Muscle of leg (tissue), 16 donors: ENCODE data around the gene GORASP1. TPM values are rescaled to one million over a fixed set of nuclear protein-coding genes. Genes with fewer than 3 reads are reported as not detected.

Source experiments
- DNase-seq: peaks from one replicate; pipeline ENCODE4 v3.0.0; 2013
- H3K27ac ChIP-seq: one replicate; pipeline ENCODE4 v1.5.1; 2013; ENCODE audit warnings: mild to moderate bottlenecking, low read length, control low read depth
- H3K27me3 ChIP-seq: one replicate; pipeline ENCODE4 v1.6.1; 2013; ENCODE audit warnings: low read length; ENCODE audit not compliant: control insufficient read depth, insufficient read depth
- H3K36me3 ChIP-seq: one replicate; pipeline ENCODE4 v1.6.1; 2013; ENCODE audit warnings: low read length; ENCODE audit not compliant: control insufficient read depth, insufficient read depth
- H3K4me1 ChIP-seq: one replicate; pipeline ENCODE4 v1.6.1; 2013; ENCODE audit warnings: low read length; ENCODE audit not compliant: control insufficient read depth, insufficient read depth
- H3K4me3 ChIP-seq: one replicate; pipeline ENCODE4 v1.5.1; 2013; ENCODE audit warnings: low read length, control low read depth
- H3K9me3 ChIP-seq: replicated peaks from 2 replicates; pipeline ENCODE4 v1.6.1; 2013; ENCODE audit warnings: low read depth, low read length; ENCODE audit not compliant: control insufficient read depth
- WGBS: methylation state at CpG from one replicate; pipeline ENCODE4 v1.1.5; 2013; ENCODE audit warnings: missing lambda C conversion rate; ENCODE audit not compliant: insufficient coverage; 5-methylcytosine and 5-hydroxymethylcytosine counted together
- long read RNA-seq, 11 donors: transcript quantifications; one replicate each; lab custom pipeline, GENCODE V29; 2026
- polyA plus RNA-seq, 8 donors: library from polyadenylated mRNA; unstranded; fragments of 120-200 nt; gene quantifications; one replicate each; pipeline versions ENCODE4 v1.2.1 to v1.2.3, GENCODE V29; 2013; ENCODE audit warnings: inconsistent platforms in 1 of 8, low replicate concordance in 1 of 8; ENCODE audit not compliant: insufficient read length in 8 of 8, insufficient read depth in 1 of 8
- total RNA-seq: library from RNA; stranded (reverse); fragments of 120-200 nt; gene quantifications from one replicate; pipeline ENCODE4 v1.2.4, GENCODE V29; 2013

The GORASP1 gene
- total RNA-seq (35.2 TPM), polyA plus RNA-seq (10 to 100 TPM; 28.8 to 41.8 (median 33.7) TPM)
- long read RNA-seq, donor 1, partial matches to known transcripts, result 0 of 3 reads
- long read RNA-seq, donor 1, other reads (novel, unspliced or antisense), result 0 of 3 reads
- long read RNA-seq, donor 2, result 0 reads
- long read RNA-seq, donor 3, partial matches to known transcripts, result 0 of 5 reads
- long read RNA-seq, donor 3, other reads (novel, unspliced or antisense), result 0 of 5 reads
- long read RNA-seq, donor 4, result 0 reads
- long read RNA-seq, donor 5, partial matches to known transcripts, result 0 of 6 reads
- long read RNA-seq, donor 5, other reads (novel, unspliced or antisense), result 0 of 6 reads
- long read RNA-seq, donor 6, partial matches to known transcripts, result 0 of 6 reads
- long read RNA-seq, donor 6, other reads (novel, unspliced or antisense), result 0 of 6 reads
- long read RNA-seq, donor 7, partial matches to known transcripts, result 0 of 3 reads
- long read RNA-seq, donor 7, other reads (novel, unspliced or antisense), result 0 of 3 reads
- long read RNA-seq, donor 8, partial matches to known transcripts, result 0 of 2 reads
- long read RNA-seq, donor 8, other reads (novel, unspliced or antisense), result 0 of 2 reads
- long read RNA-seq, donor 9, partial matches to known transcripts, result 0 of 2 reads
- long read RNA-seq, donor 9, other reads (novel, unspliced or antisense), result 0 of 2 reads
- long read RNA-seq, donor 10, partial matches to known transcripts, result 0 of 3 reads
- long read RNA-seq, donor 10, other reads (novel, unspliced or antisense), result 0 of 3 reads
- long read RNA-seq, donor 11, partial matches to known transcripts, result 0 of 1 reads
- long read RNA-seq, donor 11, other reads (novel, unspliced or antisense), result 0 of 1 reads

- WGBS, result under 1% methylated on average over 72 of the region's 74 CpGs
- peak within 1 kb of the TSS; percentile 93 for H3K4me3 ChIP-seq
- peak; percentile 97 for DNase-seq
- no peaks in the 10 kb centered on the region for H3K9me3 ChIP-seq
- peaks cover 9% of the 10 kb centered on the region for H3K36me3 ChIP-seq
- H3K27ac ChIP-seq, result peak within 1 kb of the TSS; percentile 92
- H3K27me3 ChIP-seq, result no peaks in the 10 kb centered on the region
- peaks cover 32% of the 10 kb centered on the region for H3K4me1 ChIP-seq
These were observed at the start of gene GORASP1, which contains the start of gene TTC21A for GRCh38 chr3:39107388-39108199. TSS of gene GORASP1 (minus strand) at chr3:39107627. CDS start at chr3:39107541, 86 bp downstream. TSS of gene TTC21A (plus strand) at chr3:39107680. CDS start at chr3:39107838, 158 bp downstream.

GRCh38 chr3:39156421-39156820, 49.0 kb upstream of the GORASP1 start:
- peak overlapping the region; percentile 56 for H3K27ac ChIP-seq
- 49% methylated on average over 3 of the region's 4 CpGs for WGBS

DNA sequence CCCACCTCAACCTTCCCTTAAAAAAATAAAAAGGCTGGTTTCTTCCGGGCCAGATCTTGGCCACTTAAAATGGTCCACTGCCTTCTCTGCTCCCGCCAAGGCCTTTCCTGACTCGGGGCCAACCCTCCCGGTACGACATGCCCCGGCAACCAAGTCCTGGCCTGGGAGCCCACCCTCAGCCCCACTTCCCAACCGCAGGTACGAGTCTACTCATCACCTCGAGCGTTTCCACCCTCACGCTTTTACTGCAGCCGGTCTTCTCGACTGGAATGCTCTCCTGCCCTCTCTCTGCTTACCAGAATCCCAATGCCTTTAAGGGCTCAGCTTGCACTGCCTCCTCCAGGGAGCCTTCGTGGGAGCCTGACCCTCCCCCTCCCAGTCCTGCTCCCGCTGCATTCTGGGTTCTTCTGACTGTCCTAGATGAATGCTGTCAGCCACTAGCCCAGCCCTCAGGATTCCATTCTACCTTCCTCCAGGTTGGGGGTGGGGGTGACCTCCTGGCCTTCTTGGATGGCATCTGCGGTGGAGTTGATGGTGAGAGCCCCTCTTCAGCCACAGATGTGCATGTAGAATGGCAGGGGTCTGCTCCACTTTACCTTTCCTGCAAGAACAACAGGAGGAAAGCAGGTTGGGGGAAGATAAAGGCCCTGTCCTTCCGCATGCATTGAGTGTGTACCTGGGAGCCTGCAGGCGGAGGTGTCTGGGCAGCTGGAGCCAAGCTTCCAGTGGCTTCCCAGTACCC, 47.0 kb upstream of the GORASP1 start:
- H3K4me3 ChIP-seq, result no peak overlapping the region
- no peaks in the 10 kb centered on the region for H3K27me3 ChIP-seq
- no peaks in the 10 kb centered on the region for H3K9me3 ChIP-seq
- WGBS, result 38% methylated on average over 15 of the region's 18 CpGs
- no peak for DNase-seq
- H3K36me3 ChIP-seq, result no peaks in the 10 kb centered on the region
- peaks cover 37% of the 10 kb centered on the region for H3K4me1 ChIP-seq
- peak overlapping the region; percentile 6 for H3K27ac ChIP-seq

More at GRCh38 chr3:39156421-39156820, 49.0 kb upstream of the GORASP1 start:
- Histone ChIP-seq H3K4me1 (peaks cover 17% of the 10 kb centered on the region), H3K4me3 (no peak overlapping the region), H3K27me3 (no peaks in the 10 kb centered on the region), H3K36me3 (no peaks in the 10 kb centered on the region), H3K9me3 (no peaks in the 10 kb centered on the region)
- DNase-seq, result peak; percentile 73

DNA sequence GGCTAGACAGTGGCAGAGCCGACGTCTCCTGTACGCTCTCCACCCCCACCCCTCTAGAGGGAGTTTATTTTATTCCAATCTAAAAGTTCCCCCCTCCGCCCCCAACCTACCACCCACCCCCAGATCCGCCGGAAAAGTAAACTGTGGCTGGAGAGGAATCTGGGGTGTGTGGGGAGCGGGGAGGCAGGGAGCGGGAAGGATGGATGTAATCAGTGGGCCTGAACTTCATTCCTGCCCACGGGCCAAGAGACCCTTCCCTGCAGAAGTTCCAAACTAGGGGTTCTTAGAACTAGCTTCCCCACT, 46.5 kb upstream of the GORASP1 start:
- Histone ChIP-seq H3K4me1 (peaks cover 40% of the 10 kb centered on the region), H3K36me3 (no peaks in the 10 kb centered on the region), H3K4me3 (peak overlapping the region; percentile 33), H3K27ac (peak overlapping the region; percentile 66), H3K9me3 (no peaks in the 10 kb centered on the region), H3K27me3 (no peaks in the 10 kb centered on the region)
- DNase-seq, result no peak
- no CpG with 5 or more reads among the region's 9 CpGs for WGBS

DNA sequence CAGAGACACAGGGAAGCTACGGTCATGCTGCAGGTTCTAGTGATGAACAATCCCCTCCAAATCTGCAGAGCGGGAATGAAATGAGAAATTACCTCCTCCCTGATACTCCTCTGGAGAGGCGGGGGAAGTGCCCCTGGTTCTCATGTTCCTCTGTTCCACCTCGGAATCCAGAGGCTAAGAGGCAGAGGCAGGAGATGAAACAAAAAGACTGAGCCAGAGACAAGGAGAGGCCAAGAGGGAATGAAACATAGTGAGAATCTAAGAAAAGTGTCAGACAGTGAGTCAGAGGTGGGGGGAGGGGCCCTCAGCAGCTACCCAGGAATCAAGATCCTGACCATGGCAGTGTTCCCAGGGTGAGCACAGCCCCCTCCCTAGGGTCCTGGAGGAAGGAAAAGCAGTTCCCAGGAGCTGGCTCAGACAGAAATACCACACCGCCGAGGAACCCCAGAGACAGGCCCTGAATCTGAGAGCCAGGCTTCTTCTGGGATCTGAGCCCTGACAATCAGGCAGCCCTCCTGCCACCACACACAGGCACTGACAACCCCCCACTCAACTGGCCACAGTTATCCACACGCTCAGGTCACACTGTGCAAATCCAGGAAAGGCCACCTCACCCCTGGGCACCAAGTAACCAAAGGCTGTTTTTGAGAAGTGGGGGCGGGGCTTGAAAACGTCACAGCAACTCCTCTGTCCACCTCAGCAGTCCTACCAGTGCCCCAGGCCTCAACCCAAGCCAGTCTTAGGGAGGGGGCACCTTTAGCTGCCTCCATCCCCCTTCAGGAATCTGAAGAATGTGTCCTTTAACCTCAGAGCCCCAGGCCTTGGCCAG, 43.6 kb upstream of the GORASP1 start:
- Histone ChIP-seq H3K4me1 (peaks cover 69% of the 10 kb centered on the region), H3K36me3 (peaks cover 2% of the 10 kb centered on the region), H3K9me3 (no peaks in the 10 kb centered on the region), H3K27me3 (no peaks in the 10 kb centered on the region), H3K4me3 (peak overlapping the region; percentile 69), H3K27ac (peak overlapping the region; percentile 95)
- WGBS, result 17% methylated on average over 5 of the region's 9 CpGs
- DNase-seq, result peak; percentile 91

DNA sequence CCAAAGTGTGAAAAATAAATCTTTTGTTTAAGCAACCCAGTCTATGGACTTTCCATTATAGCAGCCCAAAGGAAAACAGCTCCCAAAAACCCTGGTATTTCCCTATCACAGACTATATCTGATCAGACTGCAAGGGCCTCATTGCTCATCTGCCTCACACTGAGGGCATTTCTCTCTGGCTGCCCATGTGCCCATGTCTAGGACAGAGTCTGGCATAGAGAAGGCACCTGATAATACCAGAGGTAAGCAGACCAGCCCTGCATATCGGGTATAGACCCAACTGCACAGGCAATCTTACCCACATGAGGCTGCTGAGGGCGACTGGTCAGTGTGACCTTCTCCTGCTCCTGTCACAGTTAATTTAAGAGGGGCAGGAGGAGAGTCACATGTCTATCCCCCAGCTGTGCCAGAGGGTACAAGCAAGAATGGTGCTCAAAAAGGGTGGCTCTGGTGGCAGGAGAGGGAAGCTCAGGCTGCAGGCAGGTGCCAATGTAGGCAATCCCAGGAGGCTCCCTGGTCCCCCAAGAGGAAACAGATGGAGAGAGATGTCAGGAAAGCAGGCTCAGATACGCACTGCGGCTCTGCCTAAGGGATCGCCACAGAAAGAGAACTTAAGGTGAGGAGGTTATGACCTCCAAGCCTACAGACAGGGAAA, 42.8 kb upstream of the GORASP1 start:
- Histone ChIP-seq H3K27ac (peak overlapping the region; percentile 95), H3K36me3 (peaks cover 6% of the 10 kb centered on the region), H3K9me3 (no peaks in the 10 kb centered on the region), H3K4me1 (peaks cover 71% of the 10 kb centered on the region), H3K27me3 (no peaks in the 10 kb centered on the region), H3K4me3 (no peak overlapping the region)
- DNase-seq, result no peak
- 20% methylated on average over 3 of the region's 5 CpGs for WGBS

- H3K27me3 ChIP-seq, result no peaks in the 10 kb centered on the region
- H3K9me3 ChIP-seq, result no peaks in the 10 kb centered on the region
- no peak overlapping the region for H3K27ac ChIP-seq
- DNase-seq, result no peak
- peaks cover 13% of the 10 kb centered on the region for H3K36me3 ChIP-seq
- 41% methylated on average over 2 of the region's 3 CpGs for WGBS
- H3K4me1 ChIP-seq, result peaks cover 71% of the 10 kb centered on the region
- H3K4me3 ChIP-seq, result no peak overlapping the region
These were observed 42.2 kb upstream of the GORASP1 start for GRCh38 chr3:39149498-39150147.

GRCh38 chr3:39149059-39149455, 41.6 kb upstream of the GORASP1 start:
- H3K27me3 ChIP-seq, result no peaks in the 10 kb centered on the region
- DNase-seq, result no peak
- H3K4me3 ChIP-seq, result no peak overlapping the region
- H3K27ac ChIP-seq, result peak overlapping the region; percentile 87
- H3K9me3 ChIP-seq, result no peaks in the 10 kb centered on the region
- H3K4me1 ChIP-seq, result peaks cover 73% of the 10 kb centered on the region
- peaks cover 18% of the 10 kb centered on the region for H3K36me3 ChIP-seq
- 100% methylated on average over 1 of the region's 4 CpGs for WGBS
